Esophagus muscularis mucosa (tissue), 4 donors: ENCODE data around the gene C13orf42. TPM values are rescaled to one million over a fixed set of nuclear protein-coding genes. Genes with fewer than 3 reads are reported as not detected.

ENCODE experiments used
- DNase-seq: peaks from one replicate; pipeline ENCODE4 v3.0.0-alpha.2; 2017; ENCODE audit errors: extremely low spot score
- H3K27ac ChIP-seq, 4 donors: fragments of 200-600 bp; sonication (generic); replicated peaks in 1 of 4; 1 replicate in 3 of 4; 2 replicates in 1 of 4; pipeline ENCODE4 v1.5.1; 2016 to 2019; ENCODE audit warnings: mild to moderate bottlenecking in 1 of 4
- H3K27me3 ChIP-seq, 4 donors: fragments of 200-600 bp; sonication (generic); one replicate each; pipeline versions ENCODE4 v1.5.1 to v1.6.0; 2016 to 2019
- H3K36me3 ChIP-seq, 4 donors: fragments of 200-600 bp; sonication (generic); one replicate each; pipeline ENCODE4 v1.5.1; 2016 to 2019
- H3K4me1 ChIP-seq, 4 donors: fragments of 200-600 bp; sonication (generic); one replicate each; pipeline ENCODE4 v1.5.1; 2016 to 2019
- H3K4me3 ChIP-seq, 4 donors: fragments of 200-600 bp; sonication (generic); 1 replicate in 2 of 4; 2 replicates in 2 of 4; pipeline ENCODE4 v1.5.1; 2016 to 2019; ENCODE audit warnings: mild to moderate bottlenecking in 4 of 4, moderate library complexity in 1 of 4
- H3K9me3 ChIP-seq, 4 donors: fragments of 200-600 bp; sonication (generic); 1 replicate in 3 of 4; 2 replicates in 1 of 4; pipeline ENCODE4 v1.5.1; 2016 to 2019
- CTCF ChIP-seq, 3 experiments: fragments of 200-600 bp in 2 of 3; fragments of 450-650 bp in 1 of 3; sonication (generic) in 2 of 3; IDR thresholded peaks; one replicate each; pipeline ENCODE4 v1.5.1; 2017 to 2019; ENCODE audit warnings: antibody characterized with exemption in 3 of 3, mild to moderate bottlenecking in 2 of 3, moderate library complexity in 1 of 3
- EP300 ChIP-seq: sonication (generic); formaldehyde crosslinking; IDR thresholded peaks from one replicate; pipeline ENCODE4 v1.6.1; 2017; ENCODE audit warnings: antibody characterized with exemption
- POLR2A ChIP-seq: fragments of 450-650 bp; IDR thresholded peaks from one replicate; pipeline ENCODE4 v1.6.1; 2017; ENCODE audit warnings: antibody characterized with exemption, moderate library complexity, mild to moderate bottlenecking, low read depth
- POLR2AphosphoS5 ChIP-seq, 2 donors: sonication (generic); formaldehyde crosslinking; IDR thresholded peaks; one replicate each; pipeline ENCODE4 v1.6.1; 2017; ENCODE audit warnings: antibody characterized with exemption in 2 of 2
- WGBS: methylation state at CpG from one replicate; pipeline ENCODE4 v1.1.5; 2018; 5-methylcytosine and 5-hydroxymethylcytosine counted together
- intact Hi-C: fragments of 100-400 bp; cut with DNase I; formaldehyde crosslinking; loops from one replicate; pipeline ENCODE4 v1.15.1; 2023
- total RNA-seq, 4 donors: library from RNA; depleted of rRNA; stranded (reverse); fragments of >200 nt; gene quantifications; one replicate each; pipeline versions ENCODE4 v1.1.0 to v1.2.1, GENCODE V29; 2016

Gene C13orf42
- total RNA-seq, 4 donors from 2014 or later = not detected

- no peak overlapping the region for H3K27ac ChIP-seq
- no peak for TF ChIP-seq CTCF (IDR thresholded peaks at IDR 0.05)
- TF ChIP-seq POLR2AphosphoS5 (IDR thresholded peaks at IDR 0.05) = no peak
- TF ChIP-seq POLR2A = no peak
- no peak for TF ChIP-seq EP300
- H3K36me3 ChIP-seq = no peaks in the 10 kb centered on the region
- intact Hi-C loops = no loop called here
- peak; percentile 66 for DNase-seq
- no peaks in the 10 kb centered on the region for H3K9me3 ChIP-seq
- 56% methylated on average over 5 of the region's 5 CpGs for WGBS
- H3K4me1 ChIP-seq = no peaks in the 10 kb centered on the region
- H3K4me3 ChIP-seq = no peak overlapping the region
- no peaks in the 10 kb centered on the region for H3K27me3 ChIP-seq
Measured at GRCh38 chr13:51033421-51034185, 77.5 kb downstream of the C13orf42 start.

- WGBS = 76% methylated on average over 3 of the region's 3 CpGs
- Histone ChIP-seq H3K36me3 (no peaks in the 10 kb centered on the region), H3K27me3 (no peaks in the 10 kb centered on the region), H3K4me1 (no peaks in the 10 kb centered on the region), H3K4me3 (no peak overlapping the region), H3K27ac (no peak overlapping the region), H3K9me3 (no peaks in the 10 kb centered on the region)
- no peak for TF ChIP-seq EP300
- no peak for TF ChIP-seq CTCF (IDR thresholded peaks at IDR 0.05)
- intact Hi-C loops = no loop called here
- DNase-seq = peak; percentile 66
Measured at GRCh38 chr13:51032831-51033230, 78.2 kb downstream of the C13orf42 start.

Other genes with a start within 250 kb of the C13orf42 start
- gene RNASEH2B, start 201.5 kb downstream of the C13orf42 start, total RNA-seq = 10 to 100 TPM; 27.5 to 82.2 (median 48.8) TPM
- gene FAM124A, start 111.1 kb upstream of the C13orf42 start, total RNA-seq = 10 to 100 TPM; 17.0 to 30.3 (median 21.0) TPM
- gene SERPINE3, start 228.4 kb upstream of the C13orf42 start, total RNA-seq = not detected